GM12874 (cell line): ENCODE data around the gene AKTIP.

Source experiments
- CTCF ChIP-seq: IDR thresholded peaks from 2 replicates; pipeline ENCODE4 v1.5.1; 2011; ENCODE audit warnings: low read depth, mild to moderate bottlenecking, control low read depth, low read length, moderate library complexity; ENCODE audit not compliant: insufficient read depth

Gene AKTIP

GRCh38 chr16:53534206-53534605 lies 31.2 kb upstream of the AKTIP start:
- TF ChIP-seq CTCF: no peak

- no peak for TF ChIP-seq CTCF
Measured at GRCh38 chr16:53530741-53531140, 27.7 kb upstream of the AKTIP start.

- no peak for TF ChIP-seq CTCF
Measured at GRCh38 chr16:53530046-53530445, 27.0 kb upstream of the AKTIP start.

GRCh38 chr16:53529513-53529912 lies 26.5 kb upstream of the AKTIP start:
- no peak for TF ChIP-seq CTCF

GRCh38 chr16:53528797-53529196 lies 25.8 kb upstream of the AKTIP start:
- no peak for TF ChIP-seq CTCF

- TF ChIP-seq CTCF: no peak
Measured at GRCh38 chr16:53523971-53524548, 21.1 kb upstream of the AKTIP start.

- TF ChIP-seq CTCF: no peak
Measured at GRCh38 chr16:53523126-53523804, 20.3 kb upstream of the AKTIP start.
